ENCODE measurements around the gene SCAP. TPM values are rescaled to one million over a fixed set of nuclear protein-coding genes. Genes with fewer than 3 reads are reported as not detected.

The SCAP gene
- total and polyA plus RNA-seq, 2 of the 4 experiments (the other 2 are of a cell fraction) = 25.3 to 34.6 TPM

- no peak overlapping the region for H3K4ac ChIP-seq (ENCODE audit: low read depth, low read length)
- no peak overlapping the region for H3K14ac ChIP-seq (replicated peaks; ENCODE audit: low read depth, low read length)
- WGBS, 2 experiments (ENCODE audit: extremely low coverage in 2 of 2, insufficient read length in 1 of 2) = no CpG with 5 or more reads among the region's 2 CpGs
- H2BK120ac ChIP-seq (ENCODE audit: low read depth, low read length) = no peak overlapping the region
- H3K9ac ChIP-seq (ENCODE audit: low read depth, low read length) = no peak overlapping the region
- H2AFZ ChIP-seq (replicated peaks; ENCODE audit: low read length, poor library complexity) = no peak overlapping the region
- no peak overlapping the region for H2AK5ac ChIP-seq (ENCODE audit: low read depth, low read length)
- H3K23ac ChIP-seq (ENCODE audit: low read depth, low read length) = no peak overlapping the region
- no peaks in the 10 kb centered on the region for H3K36me3 ChIP-seq (ENCODE audit: control insufficient read depth, insufficient read depth, low read length)
- DNase-seq = no peak
- no peaks in the 10 kb centered on the region for H3K27me3 ChIP-seq (ENCODE audit: control insufficient read depth, insufficient read depth, low read length)
- peaks cover 0 to 10% of the 10 kb centered on the region in 2 experiments; a peak in 2 of 4 replicates for H3K79me1 ChIP-seq (ENCODE audit: low read depth in 1 of 2, low read length in 2 of 2)
- TF ChIP-seq NFE2L2 (IDR thresholded peaks at IDR 0.05; ENCODE audit: low read depth, low read length) (no peak), SMC3 (IDR thresholded peaks at IDR 0.05; ENCODE audit: low read depth, low read length) (no peak), RAD21 (IDR thresholded peaks at IDR 0.05; ENCODE audit: low read length) (no peak), BHLHE40 (IDR thresholded peaks at IDR 0.05; ENCODE audit: low read depth, low read length) (no peak), MAZ (IDR thresholded peaks at IDR 0.05; ENCODE audit: borderline replicate concordance, low read depth, low read length) (no peak), MXI1 (IDR thresholded peaks at IDR 0.05; ENCODE audit: borderline replicate concordance, low read depth, low read length) (no peak), CEBPB (IDR thresholded peaks at IDR 0.05; ENCODE audit: low read depth, low read length) (no peak), USF2 (IDR thresholded peaks at IDR 0.05; ENCODE audit: low read depth, low read length) (no peak), FOS (IDR thresholded peaks at IDR 0.05; ENCODE audit: low read depth, low read length) (no peak), RCOR1 (IDR thresholded peaks at IDR 0.05; ENCODE audit: insufficient replicate concordance, low read length) (no peak)
- TF ChIP-seq, protein P1, sequence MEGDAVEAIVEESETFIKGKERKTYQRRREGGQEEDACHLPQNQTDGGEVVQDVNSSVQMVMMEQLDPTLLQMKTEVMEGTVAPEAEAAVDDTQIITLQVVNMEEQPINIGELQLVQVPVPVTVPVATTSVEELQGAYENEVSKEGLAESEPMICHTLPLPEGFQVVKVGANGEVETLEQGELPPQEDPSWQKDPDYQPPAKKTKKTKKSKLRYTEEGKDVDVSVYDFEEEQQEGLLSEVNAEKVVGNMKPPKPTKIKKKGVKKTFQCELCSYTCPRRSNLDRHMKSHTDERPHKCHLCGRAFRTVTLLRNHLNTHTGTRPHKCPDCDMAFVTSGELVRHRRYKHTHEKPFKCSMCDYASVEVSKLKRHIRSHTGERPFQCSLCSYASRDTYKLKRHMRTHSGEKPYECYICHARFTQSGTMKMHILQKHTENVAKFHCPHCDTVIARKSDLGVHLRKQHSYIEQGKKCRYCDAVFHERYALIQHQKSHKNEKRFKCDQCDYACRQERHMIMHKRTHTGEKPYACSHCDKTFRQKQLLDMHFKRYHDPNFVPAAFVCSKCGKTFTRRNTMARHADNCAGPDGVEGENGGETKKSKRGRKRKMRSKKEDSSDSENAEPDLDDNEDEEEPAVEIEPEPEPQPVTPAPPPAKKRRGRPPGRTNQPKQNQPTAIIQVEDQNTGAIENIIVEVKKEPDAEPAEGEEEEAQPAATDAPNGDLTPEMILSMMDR (conservative IDR thresholded peaks at IDR 0.05; ENCODE audit: low read depth, low read length) = no peak
- TF ChIP-seq, protein P2, sequence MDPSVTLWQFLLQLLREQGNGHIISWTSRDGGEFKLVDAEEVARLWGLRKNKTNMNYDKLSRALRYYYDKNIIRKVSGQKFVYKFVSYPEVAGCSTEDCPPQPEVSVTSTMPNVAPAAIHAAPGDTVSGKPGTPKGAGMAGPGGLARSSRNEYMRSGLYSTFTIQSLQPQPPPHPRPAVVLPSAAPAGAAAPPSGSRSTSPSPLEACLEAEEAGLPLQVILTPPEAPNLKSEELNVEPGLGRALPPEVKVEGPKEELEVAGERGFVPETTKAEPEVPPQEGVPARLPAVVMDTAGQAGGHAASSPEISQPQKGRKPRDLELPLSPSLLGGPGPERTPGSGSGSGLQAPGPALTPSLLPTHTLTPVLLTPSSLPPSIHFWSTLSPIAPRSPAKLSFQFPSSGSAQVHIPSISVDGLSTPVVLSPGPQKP (IDR thresholded peaks at IDR 0.05; ENCODE audit: borderline replicate concordance, low read depth, low read length) = no peak
- H4K8ac ChIP-seq (ENCODE audit: low read depth in 2 of 2, low read length in 2 of 2) = no peak overlapping the region
- no peak overlapping the region for H3K4me2 ChIP-seq (ENCODE audit: low read depth, low read length)
- H3K56ac ChIP-seq (ENCODE audit: extremely low read depth, insufficient read depth, low read length) = no peak overlapping the region
- in situ Hi-C loops (cut with MboI; ENCODE audit: low sequenced_read_pairs) = loop anchor here (5.0 kb wide), 1 partner anchor 57 kb away; no protein-coding TSS in a partner anchor
- intact Hi-C loops (cut with micrococcal nuclease) = no loop called here
- no peak for ATAC-seq (ENCODE audit: low read depth)
- H3K9me3 ChIP-seq (ENCODE audit: control insufficient read depth, insufficient read depth, low read length) = no peaks in the 10 kb centered on the region
- no peaks in the 10 kb centered on the region for H3K9me1 ChIP-seq (ENCODE audit: insufficient read depth, low read length)
- ChIA-PET CTCF (no interaction called here), POLR2A (ENCODE audit: unreplicated experiment) (no interaction called here)
- H3K4me1 ChIP-seq (ENCODE audit: control insufficient read depth, insufficient read depth, low read length) = no peaks in the 10 kb centered on the region; the same call in 1 of the 2 replicates
- no peak overlapping the region for H3K4me3 ChIP-seq (ENCODE audit: insufficient read depth, low read depth, low read length)
- no peak overlapping the region for H4K5ac ChIP-seq (ENCODE audit: low read depth, low read length)
- BruUV-seq (replicated peaks) = no TSS peak
- no peak overlapping the region for H3K27ac ChIP-seq (ENCODE audit: insufficient read depth, low read length)
- no peak overlapping the region for H2AK9ac ChIP-seq (replicated peaks; ENCODE audit: low read depth, low read length, poor library complexity)
- dilution Hi-C loops (cut with HindIII; ENCODE audit: low sequenced_read_pairs, unreplicated experiment) = no loop called here
- H2BK15ac ChIP-seq (ENCODE audit: low read depth, low read length) = no peak overlapping the region
- peaks cover 6% of the 10 kb centered on the region; the same call in 1 of the 2 replicates for H4K20me1 ChIP-seq (ENCODE audit: insufficient read depth, low read length)
- no peak overlapping the region for H2BK20ac ChIP-seq (ENCODE audit: low read depth, low read length)
- H3K18ac ChIP-seq (ENCODE audit: low read depth, low read length) = no peak overlapping the region
- H2BK5ac ChIP-seq (ENCODE audit: low read depth, low read length, poor library complexity, severe bottlenecking) = no peak overlapping the region
- H4K91ac ChIP-seq (ENCODE audit: insufficient read depth, low read depth, low read length) = no peak overlapping the region
These were observed 4.1 kb upstream of the SCAP start for GRCh38 chr3:47479826-47480160.

All from IMR-90 (cell line).